PC-9 (cell line): ENCODE measurements around the gene EXT2. TPM values are rescaled to one million over a fixed set of nuclear protein-coding genes. Genes with fewer than 3 reads are reported as not detected.

Experiments
- BruUV-seq: library from RNA; stranded (reverse); fragments of 400-500 nt; replicated peaks from 2 replicates; lab custom pipeline; 2021; lab: Mats Ljungman, UMichigan
- CTCF ChIA-PET: fragments of 300-600 bp; sonication (Branson Sonifier 250); formaldehyde crosslinking; loops from one replicate; lab custom pipeline; 2022; ENCODE audit warnings: antibody characterized with exemption; lab: Charles Lee
- POLR2A ChIA-PET: fragments of 300-600 bp; sonication (Branson Sonifier 250); formaldehyde crosslinking; loops from one replicate; lab custom pipeline; 2022; ENCODE audit warnings: antibody characterized with exemption; ENCODE audit not compliant: unreplicated experiment; lab: Charles Lee
- DNase-seq, 2 experiments: peaks; one replicate each; pipeline versions ENCODE4 v3.0.0 to v3.0.0-alpha.2; 2015 to 2022; ENCODE audit warnings: mixed read lengths in 1 of 2
- H2AFZ ChIP-seq: fragments of 200-600 bp; sonication (generic); 2 replicates; pipeline ENCODE4 v1.8.1; 2017; ENCODE audit warnings: antibody characterized with exemption
- H3F3A ChIP-seq: fragments of 200-600 bp; sonication (generic); 2 replicates; pipeline ENCODE4 v1.8.1; 2017; ENCODE audit warnings: antibody characterized with exemption, mild to moderate bottlenecking, low read depth; ENCODE audit not compliant: insufficient read depth
- H3K27ac ChIP-seq: fragments of 200-600 bp; sonication (generic); 2 replicates; pipeline ENCODE4 v1.6.1; 2016; ENCODE audit warnings: mixed run types
- H3K27me3 ChIP-seq: fragments of 200-600 bp; sonication (generic); 2 replicates; pipeline ENCODE4 v1.6.1; 2016; ENCODE audit warnings: low read depth, mixed run types; ENCODE audit not compliant: insufficient read depth
- H3K36me3 ChIP-seq: fragments of 200-600 bp; sonication (generic); 2 replicates; pipeline ENCODE4 v1.6.1; 2016; ENCODE audit warnings: low read depth, mixed run types
- H3K4me1 ChIP-seq: fragments of 200-600 bp; sonication (generic); replicated peaks from 2 replicates; pipeline ENCODE4 v1.6.1; 2016; ENCODE audit warnings: mixed run types; ENCODE audit not compliant: insufficient read depth
- H3K4me2 ChIP-seq: fragments of 200-600 bp; sonication (generic); 2 replicates; pipeline ENCODE4 v1.6.1; 2017; ENCODE audit warnings: mixed run types
- H3K4me3 ChIP-seq: fragments of 200-600 bp; sonication (generic); 2 replicates; pipeline ENCODE4 v1.6.1; 2016; ENCODE audit warnings: mixed run types
- H3K79me2 ChIP-seq: fragments of 200-600 bp; sonication (generic); 2 replicates; pipeline ENCODE4 v1.6.1; 2017; ENCODE audit warnings: low read depth, mixed run types
- H3K9me2 ChIP-seq: fragments of 200-600 bp; sonication (generic); 2 replicates; pipeline ENCODE4 v1.8.1; 2017; ENCODE audit warnings: mild to moderate bottlenecking; ENCODE audit not compliant: insufficient read depth
- H3K9me3 ChIP-seq: fragments of 200-600 bp; sonication (generic); 2 replicates; pipeline ENCODE4 v1.8.1; 2016; ENCODE audit warnings: low read depth; ENCODE audit not compliant: insufficient read depth
- H4K20me1 ChIP-seq: fragments of 200-600 bp; sonication (generic); 2 replicates; pipeline ENCODE4 v1.8.1; 2017; ENCODE audit not compliant: insufficient read depth
- CTCF ChIP-seq: fragments of 200-600 bp; sonication (generic); conservative IDR thresholded peaks from 2 replicates; pipeline ENCODE4 v1.6.1; 2017; ENCODE audit warnings: mixed run types, antibody characterized with exemption, mild to moderate bottlenecking, moderate library complexity
- EZH2 ChIP-seq: fragments of 200-600 bp; sonication (generic); IDR thresholded peaks from 2 replicates; pipeline ENCODE4 v1.8.0; 2017; ENCODE audit warnings: antibody characterized with exemption, low read depth
- intact Hi-C: fragments of 100-400 bp; cut with micrococcal nuclease; formaldehyde crosslinking; loops from one replicate; pipeline ENCODE4 v1.10.0; 2022; ENCODE audit not compliant: unreplicated experiment
- total RNA-seq: library from RNA; stranded (reverse); gene quantifications from 2 replicates; pipeline ENCODE4 v1.2.3, GENCODE V29; 2021

EXT2 gene
- total RNA-seq, 1 experiment from 2014 or later = 72.4 TPM

GRCh38 chr11:44068180-44068579, 27.3 kb upstream of the EXT2 start:
- Histone ChIP-seq H3K27ac (no peak overlapping the region), H2AFZ (no peak overlapping the region), H3F3A (peaks cover 9% of the 10 kb centered on the region; the same call in 1 of the 2 replicates), H4K20me1 (no peaks in the 10 kb centered on the region), H3K9me3 (no peaks in the 10 kb centered on the region), H3K36me3 (no peaks in the 10 kb centered on the region), H3K79me2 (no peaks in the 10 kb centered on the region), H3K4me1 (peaks cover 10% of the 10 kb centered on the region; the same call in 1 of the 2 replicates), H3K27me3 (no peaks in the 10 kb centered on the region), H3K9me2 (no peaks in the 10 kb centered on the region), H3K4me2 (no peak overlapping the region), H3K4me3 (no peak overlapping the region)
- intact Hi-C loops = no loop called here
- TF ChIP-seq CTCF (no peak), EZH2 (no peak)
- POLR2A ChIA-PET = no interaction called here
- CTCF ChIA-PET = interaction anchor here (0.6 to 0.8 kb wide), 2 partner anchors 26 to 1571 kb away, joined by 6 to 7 read pairs; no protein-coding TSS in a partner anchor
- BruUV-seq = no TSS peak
- DNase-seq = no peak

GRCh38 chr11:44071157-44071556, 24.3 kb upstream of the EXT2 start:
- no peak overlapping the region for H2AFZ ChIP-seq
- H3K27me3 ChIP-seq = no peaks in the 10 kb centered on the region
- H4K20me1 ChIP-seq = no peaks in the 10 kb centered on the region
- no peaks in the 10 kb centered on the region for H3F3A ChIP-seq
- H3K4me2 ChIP-seq = no peak overlapping the region
- no TSS peak for BruUV-seq
- H3K36me3 ChIP-seq = no peaks in the 10 kb centered on the region
- intact Hi-C loops = no loop called here
- no peak overlapping the region for H3K27ac ChIP-seq
- H3K4me1 ChIP-seq = peaks cover 6% of the 10 kb centered on the region; the same call in 1 of the 2 replicates
- ChIA-PET POLR2A (no interaction called here), CTCF (no interaction called here)
- no peak for DNase-seq
- H3K9me3 ChIP-seq = no peaks in the 10 kb centered on the region
- no peaks in the 10 kb centered on the region for H3K9me2 ChIP-seq
- H3K79me2 ChIP-seq = no peaks in the 10 kb centered on the region
- TF ChIP-seq EZH2 = no peak
- no peak for TF ChIP-seq CTCF
- H3K4me3 ChIP-seq = no peak overlapping the region

GRCh38 chr11:44072757-44073658, 22.5 kb upstream of the EXT2 start:
- no peak overlapping the region for H3K4me3 ChIP-seq
- no peak for TF ChIP-seq EZH2
- no peak for TF ChIP-seq CTCF
- no peaks in the 10 kb centered on the region for H3K4me1 ChIP-seq
- no peak overlapping the region for H2AFZ ChIP-seq
- no peaks in the 10 kb centered on the region for H3F3A ChIP-seq
- ChIA-PET POLR2A (no interaction called here), CTCF (interaction anchor here (0.6 kb wide), 1 partner anchor 1755 kb away, joined by 4 read pairs; no protein-coding TSS in a partner anchor)
- H4K20me1 ChIP-seq = no peaks in the 10 kb centered on the region
- no peaks in the 10 kb centered on the region for H3K36me3 ChIP-seq
- no peak overlapping the region for H3K4me2 ChIP-seq
- no peaks in the 10 kb centered on the region for H3K9me3 ChIP-seq
- DNase-seq = no peak
- H3K27ac ChIP-seq = no peak overlapping the region
- H3K27me3 ChIP-seq = no peaks in the 10 kb centered on the region
- no peaks in the 10 kb centered on the region for H3K79me2 ChIP-seq
- no peaks in the 10 kb centered on the region for H3K9me2 ChIP-seq
- no TSS peak for BruUV-seq
- intact Hi-C loops = no loop called here
